ENCODE measurements around the gene SLC2A10. TPM values are rescaled to one million over a fixed set of nuclear protein-coding genes. Genes with fewer than 3 reads are reported as not detected.
"Not testable (repeated sequence)": the region's sequence is repeated elsewhere in the genome, so short reads cannot be mapped to it uniquely, and the experiment has no call there.

The SLC2A10 gene
- total RNA-seq, 2 donors from 2014 or later: 0.07 TPM; not detected in 1

DNA sequence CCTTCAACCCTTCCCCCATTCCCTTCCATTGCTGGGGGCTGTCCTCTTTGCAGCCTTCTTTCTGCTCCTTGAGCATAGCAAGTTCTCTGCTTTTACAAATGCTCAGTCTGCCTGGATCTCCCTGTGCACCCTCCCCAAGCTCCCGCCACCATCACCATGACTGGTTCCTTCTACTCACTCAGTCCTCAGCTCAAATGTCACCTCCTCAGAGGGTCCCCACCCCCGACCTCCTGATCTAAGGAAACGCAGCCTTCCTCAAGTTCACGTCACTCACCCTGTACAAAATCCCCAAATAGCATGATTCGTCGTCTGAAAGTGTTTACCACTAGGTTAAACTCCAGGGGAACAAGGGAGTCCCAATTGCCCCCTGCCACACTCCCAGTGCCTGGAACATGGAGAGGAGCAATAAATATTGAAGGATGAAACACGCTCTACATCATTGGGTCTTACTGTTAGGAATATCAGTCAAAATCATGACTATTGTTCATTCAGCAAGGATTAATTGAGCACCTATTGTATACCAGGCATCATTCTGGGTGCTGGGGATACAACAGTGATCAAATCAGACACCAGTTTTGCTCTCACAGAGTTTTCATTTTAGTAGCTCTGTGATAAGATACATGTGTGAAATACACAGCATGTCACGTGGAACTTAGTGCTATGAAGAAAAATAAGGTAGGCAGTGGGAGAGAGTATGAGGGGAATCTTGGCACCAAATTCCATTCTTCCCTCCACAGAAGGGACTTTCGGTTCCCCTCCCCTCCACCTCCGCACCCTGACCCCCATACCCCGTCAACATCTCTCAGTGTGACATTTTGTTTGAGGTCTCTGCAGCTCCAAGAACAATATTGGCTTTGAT, 35.8 kb upstream of the SLC2A10 start:
- no peak overlapping the region for H3K27ac Mint-ChIP-seq
- ATAC-seq (replicated peaks in 1 of 2): no peak
- H3K4me3 Mint-ChIP-seq: no peak overlapping the region
- no peaks in the 10 kb centered on the region for H3K27me3 Mint-ChIP-seq (ENCODE audit: low read depth)
- no peaks in the 10 kb centered on the region for H3K4me1 Mint-ChIP-seq (ENCODE audit: low read depth)
- peaks cover 8% of the 10 kb centered on the region in 2 donors for H3K9me3 Mint-ChIP-seq
- DNase-seq: no peak
- H3K36me3 Mint-ChIP-seq (ENCODE audit: insufficient read depth in 2 of 2): peaks cover 6 to 10% of the 10 kb centered on the region in 2 donors

DNA sequence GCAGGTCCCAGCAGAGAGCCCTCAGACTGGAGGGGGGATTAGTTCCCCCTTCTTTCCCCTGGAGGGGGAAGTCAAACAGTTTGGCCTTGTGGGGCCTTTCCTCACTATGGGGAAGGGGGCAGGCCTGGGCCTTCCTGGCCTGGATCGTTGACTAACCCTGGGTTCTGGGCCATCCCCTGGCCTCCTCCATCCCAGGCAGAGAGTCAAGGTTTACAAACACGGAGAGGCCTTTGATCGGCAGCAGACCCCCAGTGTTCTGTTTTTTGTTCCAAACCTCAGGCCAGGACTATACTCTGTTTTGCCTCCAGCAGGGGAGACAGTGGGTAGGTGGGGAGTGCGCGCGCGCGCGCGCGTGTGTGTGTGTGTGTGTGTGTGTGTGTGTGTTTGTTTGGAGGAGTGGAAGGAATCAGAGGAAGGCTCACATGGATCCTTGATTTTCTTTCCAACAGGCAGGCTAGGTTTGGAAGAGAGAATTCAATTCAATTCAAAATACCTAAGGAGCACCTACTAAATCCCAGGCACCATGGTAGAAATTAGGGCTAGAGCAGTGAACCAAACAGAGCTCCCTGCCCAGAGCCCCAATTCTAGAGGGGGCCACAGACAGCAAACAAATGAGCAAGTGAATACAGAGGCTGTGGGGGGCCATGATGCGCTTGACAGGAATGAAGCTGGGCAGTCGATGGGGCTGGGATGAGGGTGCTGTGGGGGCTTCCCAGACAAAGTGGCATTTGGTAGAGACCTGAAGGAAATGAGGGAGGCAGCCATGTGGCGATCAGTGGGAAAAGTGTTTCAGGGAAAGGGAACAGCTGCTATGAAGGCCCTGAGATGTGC, 35.0 kb upstream of the SLC2A10 start:
- Mint-ChIP-seq H3K27ac (no peak overlapping the region), H3K9me3 (peaks cover 8% of the 10 kb centered on the region in 2 donors), H3K36me3 (ENCODE audit: insufficient read depth in 2 of 2) (peaks cover 6 to 10% of the 10 kb centered on the region in 2 donors), H3K4me3 (no peak overlapping the region), H3K27me3 (ENCODE audit: low read depth) (no peaks in the 10 kb centered on the region), H3K4me1 (ENCODE audit: low read depth) (no peaks in the 10 kb centered on the region)
- no peak for ATAC-seq (replicated peaks in 1 of 2)
- DNase-seq: no peak

DNA sequence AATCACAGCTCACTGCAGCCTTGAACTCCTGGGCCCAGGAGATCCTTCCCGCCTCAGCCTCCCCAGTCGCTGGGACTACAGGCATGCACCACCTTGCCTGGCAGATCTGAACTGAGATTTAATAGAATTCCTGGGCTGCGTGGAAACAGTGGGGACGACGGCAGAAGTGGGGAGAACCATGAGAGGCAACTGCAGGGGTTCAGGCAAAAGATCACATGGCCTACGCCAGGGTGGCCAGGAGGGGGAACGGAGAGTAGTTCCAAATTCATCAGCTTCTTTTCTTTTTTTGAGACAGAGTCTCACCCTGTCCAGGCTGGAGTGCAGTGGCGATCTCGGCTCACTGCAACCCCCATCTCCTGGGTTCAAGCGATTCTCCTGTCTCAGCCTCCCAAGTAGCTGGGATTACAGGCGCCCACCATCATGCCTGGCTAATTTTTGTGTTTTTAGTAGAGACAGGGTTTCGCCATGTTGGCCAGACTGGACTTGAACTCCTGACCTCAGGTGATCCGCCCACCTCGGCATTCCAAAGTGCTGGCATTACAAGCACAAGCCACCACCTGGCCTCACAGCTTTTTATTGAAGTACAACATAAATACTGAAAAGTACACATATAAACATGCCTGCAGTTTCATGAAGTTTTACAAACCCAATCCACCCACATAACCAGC, 32.7 kb upstream of the SLC2A10 start:
- H3K9me3 Mint-ChIP-seq; H3K36me3 Mint-ChIP-seq (ENCODE audit: insufficient read depth in 2 of 2); H3K4me3 Mint-ChIP-seq; H3K27ac Mint-ChIP-seq; H3K27me3 Mint-ChIP-seq (ENCODE audit: low read depth); ATAC-seq (replicated peaks in 1 of 2); DNase-seq: not testable (repeated sequence)
- peaks cover 11% of the 10 kb centered on the region for H3K4me1 Mint-ChIP-seq (ENCODE audit: low read depth)

DNA sequence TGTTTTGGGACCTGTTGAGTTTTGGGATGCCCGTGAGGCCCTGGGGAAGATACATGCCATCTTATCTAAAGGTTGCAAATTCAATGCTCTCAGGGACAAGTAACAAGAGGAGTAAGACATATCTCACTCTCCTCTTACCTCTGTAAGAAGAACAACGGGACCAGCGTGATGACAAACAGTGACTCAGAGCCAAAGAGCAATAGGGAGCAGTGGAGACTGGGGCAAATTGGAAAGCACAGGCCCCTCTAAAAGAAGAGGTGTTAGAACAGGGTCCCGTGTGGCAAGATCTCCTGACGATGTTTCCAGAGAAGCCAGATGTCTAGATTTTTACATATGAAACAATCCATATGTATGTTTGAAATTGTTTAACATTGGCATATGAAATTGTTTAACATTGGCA, 31.8 kb upstream of the SLC2A10 start:
- no peak for DNase-seq
- no peak for ATAC-seq (replicated peaks in 1 of 2)
- Mint-ChIP-seq H3K9me3 (no peaks in the 10 kb centered on the region), H3K27ac (no peak overlapping the region), H3K4me3 (no peak overlapping the region), H3K4me1 (ENCODE audit: low read depth) (peaks cover 11% of the 10 kb centered on the region), H3K36me3 (ENCODE audit: insufficient read depth in 2 of 2) (no peaks in the 10 kb centered on the region), H3K27me3 (ENCODE audit: low read depth) (no peaks in the 10 kb centered on the region)

DNA sequence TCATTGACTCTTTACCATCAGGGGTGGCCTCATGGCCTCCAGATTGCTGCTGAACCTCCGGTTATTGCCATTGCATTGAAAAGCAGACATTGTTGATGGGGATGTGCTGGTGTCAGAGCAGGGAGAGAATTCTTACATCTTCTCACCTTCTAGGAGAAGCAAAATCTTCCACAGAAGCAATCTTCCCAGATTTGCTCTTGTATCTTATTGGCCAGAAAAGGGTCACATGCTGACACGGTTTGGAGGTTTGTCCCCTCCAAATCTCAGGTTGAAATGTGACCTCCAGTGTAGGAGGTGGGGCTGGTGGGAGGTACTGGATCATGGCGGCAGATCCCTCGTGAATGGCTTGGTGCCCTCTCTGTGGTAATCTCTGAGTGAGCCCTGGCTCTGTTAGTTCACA, 30.9 kb upstream of the SLC2A10 start:
- H3K27ac Mint-ChIP-seq: no peak overlapping the region
- ATAC-seq (replicated peaks in 1 of 2) (no peak), DNase-seq (no peak)
- H3K9me3 Mint-ChIP-seq: no peaks in the 10 kb centered on the region
- peaks cover 17% of the 10 kb centered on the region for H3K4me1 Mint-ChIP-seq (ENCODE audit: low read depth)
- H3K27me3 Mint-ChIP-seq (ENCODE audit: low read depth): no peaks in the 10 kb centered on the region
- H3K4me3 Mint-ChIP-seq: no peak overlapping the region
- no peaks in the 10 kb centered on the region for H3K36me3 Mint-ChIP-seq (ENCODE audit: insufficient read depth in 2 of 2)

DNA sequence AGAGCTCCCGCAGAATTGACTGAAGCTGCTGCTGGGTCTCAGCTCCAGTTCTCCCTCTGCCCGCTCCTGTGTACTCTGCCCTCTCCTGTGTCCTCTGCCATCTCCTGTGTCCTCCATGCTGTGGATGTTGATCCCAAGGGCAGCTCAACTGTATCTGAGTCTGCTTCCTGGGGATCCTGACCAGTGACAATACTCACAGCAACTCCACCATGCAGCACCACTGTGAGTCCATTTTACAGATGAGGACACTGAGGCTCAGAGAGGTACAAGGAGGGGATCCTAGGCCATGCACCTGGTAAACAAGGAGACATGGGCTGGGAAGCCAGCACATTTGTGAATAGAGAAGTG, 28.8 kb upstream of the SLC2A10 start:
- no peak for DNase-seq
- no peaks in the 10 kb centered on the region for H3K9me3 Mint-ChIP-seq
- H3K4me1 Mint-ChIP-seq (ENCODE audit: low read depth): peaks cover 32% of the 10 kb centered on the region
- peaks cover 4% of the 10 kb centered on the region in 2 donors for H3K36me3 Mint-ChIP-seq (ENCODE audit: insufficient read depth in 2 of 2)
- no peak overlapping the region for H3K4me3 Mint-ChIP-seq
- H3K27ac Mint-ChIP-seq: no peak overlapping the region
- H3K27me3 Mint-ChIP-seq (ENCODE audit: low read depth): no peaks in the 10 kb centered on the region
- ATAC-seq (replicated peaks in 1 of 2): no peak

DNA sequence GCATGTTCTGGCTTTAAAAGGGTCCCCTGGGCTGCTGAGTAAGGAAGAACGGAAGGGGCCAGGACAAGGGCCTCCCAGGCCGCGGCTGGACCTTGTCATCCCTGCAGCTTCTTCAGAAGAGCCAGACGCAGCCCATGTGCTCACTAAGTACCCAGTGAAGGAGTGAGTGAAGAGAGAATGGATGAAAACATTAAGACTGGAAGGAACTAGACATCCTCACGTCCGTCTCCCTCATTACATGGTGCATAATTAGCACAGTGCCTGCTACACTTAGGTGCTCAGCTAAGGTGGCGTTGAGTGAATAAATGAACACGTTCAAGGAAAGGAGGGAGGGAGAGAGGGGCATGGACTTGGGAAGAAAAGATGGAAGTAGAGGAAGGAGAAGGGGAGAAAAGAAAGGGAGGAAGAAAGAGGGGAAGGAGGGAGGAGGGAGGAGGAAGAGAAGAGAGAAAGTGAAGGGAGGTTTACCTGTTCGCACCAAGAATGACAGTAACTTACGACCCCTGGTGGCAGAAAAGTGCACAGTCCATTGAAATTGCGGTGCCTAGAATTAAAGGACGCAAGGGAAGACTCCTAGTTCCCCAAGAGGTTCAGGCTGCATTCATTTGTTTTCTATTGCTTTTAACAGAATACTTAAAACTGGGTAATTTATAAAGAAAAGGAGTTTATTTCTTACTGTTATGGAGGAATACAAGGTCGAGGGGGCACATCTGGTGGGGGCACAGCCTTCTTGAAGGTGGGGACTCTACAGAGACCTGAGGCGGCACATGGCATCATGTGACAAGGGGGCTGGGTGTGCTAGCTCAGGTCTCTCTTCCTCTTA, 28.2 kb upstream of the SLC2A10 start:
- peaks cover 38% of the 10 kb centered on the region for H3K4me1 Mint-ChIP-seq (ENCODE audit: low read depth)

DNA sequence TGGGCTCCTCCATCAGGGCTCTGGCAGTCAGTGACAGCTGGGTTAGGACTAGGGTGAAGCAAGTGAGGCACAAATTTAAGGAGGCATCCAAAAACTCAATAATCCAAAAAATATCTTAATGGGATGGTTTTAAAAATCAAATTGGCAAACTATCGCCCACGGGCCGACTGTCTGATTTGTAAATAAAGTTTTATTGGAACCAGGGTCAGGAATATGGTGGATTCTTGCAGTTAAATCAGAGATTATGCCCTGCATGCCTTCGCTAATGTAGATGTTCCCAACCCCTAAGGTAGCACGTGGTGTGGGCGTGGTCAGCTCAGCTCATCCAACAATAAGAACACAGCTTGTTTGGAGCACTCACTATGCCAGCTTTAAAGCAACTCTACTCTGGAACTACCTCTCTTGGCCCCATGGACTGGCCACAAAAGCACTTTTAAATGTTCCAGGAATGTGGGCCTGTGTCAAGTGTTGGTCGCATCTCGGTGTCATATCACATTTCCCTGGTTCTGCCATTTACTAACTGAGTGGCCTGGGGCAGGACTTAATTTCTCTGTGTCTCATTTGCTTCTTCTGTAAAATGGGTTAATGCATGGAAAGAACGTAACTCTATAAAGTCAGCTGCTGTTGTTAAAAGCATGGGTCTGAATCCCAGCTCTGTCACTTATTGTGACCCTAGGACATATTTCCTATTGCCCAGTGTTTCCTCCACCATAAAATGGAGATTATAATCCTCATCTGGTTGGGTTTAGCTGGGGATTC, 27.2 kb upstream of the SLC2A10 start:
- no peak for DNase-seq
- ATAC-seq (replicated peaks in 1 of 2): no peak
- Mint-ChIP-seq H3K4me1 (ENCODE audit: low read depth) (peaks cover 48% of the 10 kb centered on the region), H3K27ac (no peak overlapping the region), H3K9me3 (no peaks in the 10 kb centered on the region), H3K27me3 (ENCODE audit: low read depth) (no peaks in the 10 kb centered on the region), H3K4me3 (no peak overlapping the region), H3K36me3 (ENCODE audit: insufficient read depth in 2 of 2) (peaks cover 7% of the 10 kb centered on the region in 2 donors)

More for the DNA sequence above, 28.2 kb upstream of the SLC2A10 start:
- peak; percentile 64 to 74 for DNase-seq
- no peak overlapping the region for H3K4me3 Mint-ChIP-seq
- H3K36me3 Mint-ChIP-seq (ENCODE audit: insufficient read depth in 2 of 2): peaks cover 6 to 7% of the 10 kb centered on the region in 2 donors
- H3K27me3 Mint-ChIP-seq (ENCODE audit: low read depth): no peaks in the 10 kb centered on the region
- H3K27ac Mint-ChIP-seq: peak overlapping the region; percentile 82
- peak; percentile 60 to 69 for ATAC-seq (replicated peaks in 1 of 2)
- H3K9me3 Mint-ChIP-seq: no peaks in the 10 kb centered on the region

DNA sequence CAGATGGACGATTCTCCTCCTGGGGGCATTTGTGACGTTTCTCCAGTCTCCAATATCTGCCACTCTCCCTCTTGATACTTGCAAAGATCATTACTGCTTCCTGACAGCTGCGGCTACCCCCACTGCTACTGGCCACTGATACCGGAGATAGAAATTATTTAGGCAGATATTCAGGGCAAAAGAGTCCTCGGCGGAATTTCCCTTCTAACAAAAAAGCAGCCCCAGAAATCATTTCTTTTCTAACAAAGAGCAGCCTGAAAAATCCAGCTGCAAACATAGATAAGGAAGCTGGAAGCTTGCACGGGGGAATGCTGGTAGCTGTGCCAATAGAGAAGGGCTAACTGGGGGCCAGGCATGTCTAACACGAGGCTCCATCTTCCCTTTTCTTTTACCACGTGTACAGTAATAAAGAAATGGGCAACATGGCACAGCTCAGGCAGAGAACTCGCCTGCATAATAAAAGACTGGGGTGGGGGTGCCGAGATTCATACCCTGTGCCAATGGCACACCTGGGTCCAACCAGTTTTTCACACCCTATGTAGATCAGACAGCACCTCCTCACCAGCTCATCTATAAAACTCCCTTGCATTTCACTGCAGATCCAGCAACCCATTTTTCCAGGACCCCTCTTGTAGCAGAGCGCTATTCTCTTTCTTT, 26.3 kb upstream of the SLC2A10 start:
- Mint-ChIP-seq H3K4me3 (no peak overlapping the region), H3K4me1 (ENCODE audit: low read depth) (peaks cover 57% of the 10 kb centered on the region), H3K27me3 (ENCODE audit: low read depth) (no peaks in the 10 kb centered on the region), H3K9me3 (no peaks in the 10 kb centered on the region), H3K27ac (no peak overlapping the region), H3K36me3 (ENCODE audit: insufficient read depth in 2 of 2) (peaks cover 7% of the 10 kb centered on the region in 2 donors)
- ATAC-seq (replicated peaks in 1 of 2) (no peak), DNase-seq (no peak)

DNA sequence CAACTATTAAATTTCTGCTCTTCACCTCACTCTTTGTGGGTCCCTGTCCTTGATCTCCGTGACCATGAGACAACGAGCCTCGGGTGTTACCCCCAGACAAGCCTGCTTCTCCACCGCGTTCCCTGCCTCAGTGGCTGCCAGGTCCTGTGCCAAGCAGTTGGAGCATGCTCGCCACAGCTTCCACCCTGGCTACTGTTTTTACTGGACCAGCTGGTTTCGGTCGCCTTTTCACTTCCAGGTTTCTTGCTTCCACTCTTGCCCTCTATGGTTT, 25.8 kb upstream of the SLC2A10 start:
- no peak overlapping the region for H3K27ac Mint-ChIP-seq
- ATAC-seq (replicated peaks in 1 of 2) (no peak), DNase-seq (no peak)
- no peak overlapping the region for H3K4me3 Mint-ChIP-seq
- no peaks in the 10 kb centered on the region for H3K9me3 Mint-ChIP-seq
- H3K4me1 Mint-ChIP-seq (ENCODE audit: low read depth): peaks cover 62% of the 10 kb centered on the region
- H3K27me3 Mint-ChIP-seq (ENCODE audit: low read depth): no peaks in the 10 kb centered on the region
- H3K36me3 Mint-ChIP-seq (ENCODE audit: insufficient read depth in 2 of 2): peaks cover 9 to 11% of the 10 kb centered on the region in 2 donors

DNA sequence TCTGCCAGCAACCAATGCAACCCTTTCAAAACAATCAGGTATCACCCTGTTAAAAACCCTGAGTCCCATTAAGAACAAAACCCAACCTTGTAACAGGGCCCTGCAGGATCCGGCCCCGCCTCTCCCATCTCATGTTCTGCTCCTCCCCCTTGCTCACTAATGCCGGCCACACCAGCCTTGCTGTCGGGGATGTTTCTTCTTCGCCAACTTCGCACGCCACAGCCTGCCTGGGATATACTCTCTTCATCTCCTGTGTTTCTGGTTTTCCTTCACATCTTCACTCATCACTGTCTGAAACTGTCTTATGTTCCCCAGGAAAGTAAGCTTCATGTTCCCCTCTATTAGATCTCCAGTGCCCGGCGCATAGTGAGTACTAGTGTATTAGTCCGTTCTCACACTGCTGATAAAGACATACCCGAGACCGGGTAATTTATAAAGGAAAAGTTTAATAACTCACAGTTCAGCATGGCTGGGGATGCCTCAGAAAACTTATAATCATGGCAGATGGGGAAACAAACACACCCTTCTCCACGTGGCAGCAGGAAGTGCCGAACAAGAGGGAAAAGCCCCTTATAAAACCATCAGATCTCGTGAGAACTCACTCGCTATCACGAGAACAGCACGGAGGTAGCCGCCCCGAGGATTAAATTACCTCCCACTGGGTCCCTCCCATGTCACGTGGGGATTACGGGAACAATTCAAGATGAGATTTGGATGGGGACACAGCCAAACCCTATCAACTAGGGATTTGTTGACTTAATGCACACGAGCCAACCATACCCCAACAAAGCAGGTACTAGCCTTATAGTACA, 25.3 kb upstream of the SLC2A10 start:
- Mint-ChIP-seq H3K4me1 (ENCODE audit: low read depth) (peaks cover 62% of the 10 kb centered on the region), H3K36me3 (ENCODE audit: insufficient read depth in 2 of 2) (peaks cover 11 to 13% of the 10 kb centered on the region in 2 donors), H3K27ac (no peak overlapping the region), H3K27me3 (ENCODE audit: low read depth) (no peaks in the 10 kb centered on the region), H3K4me3 (no peak overlapping the region), H3K9me3 (no peaks in the 10 kb centered on the region)
- ATAC-seq (replicated peaks in 1 of 2) (no peak), DNase-seq (no peak)

Data from activated T-cell treated with anti-CD3 and anti-CD28 coated beads, Interleukin-2, amount 50 U/mL, for 72 hours (primary cell).